PC-3 (cell line): ENCODE measurements around the gene WFDC6.

ENCODE experiments used
- EZH2phosphoT487 ChIP-seq: fragments of 300-600 bp; sonication (generic); IDR thresholded peaks from 2 replicates; pipeline ENCODE4 v1.6.1; 2018; ENCODE audit warnings: mild to moderate bottlenecking, antibody characterized with exemption, low read length, borderline replicate concordance
- TF ChIP-seq, protein P1 (sequence below): fragments of 300-600 bp; sonication (generic); conservative IDR thresholded peaks from 2 replicates; pipeline ENCODE4 v1.5.1; 2017; ENCODE audit warnings: antibody characterized with exemption, low read depth, mild to moderate bottlenecking, low read length

DNA sequence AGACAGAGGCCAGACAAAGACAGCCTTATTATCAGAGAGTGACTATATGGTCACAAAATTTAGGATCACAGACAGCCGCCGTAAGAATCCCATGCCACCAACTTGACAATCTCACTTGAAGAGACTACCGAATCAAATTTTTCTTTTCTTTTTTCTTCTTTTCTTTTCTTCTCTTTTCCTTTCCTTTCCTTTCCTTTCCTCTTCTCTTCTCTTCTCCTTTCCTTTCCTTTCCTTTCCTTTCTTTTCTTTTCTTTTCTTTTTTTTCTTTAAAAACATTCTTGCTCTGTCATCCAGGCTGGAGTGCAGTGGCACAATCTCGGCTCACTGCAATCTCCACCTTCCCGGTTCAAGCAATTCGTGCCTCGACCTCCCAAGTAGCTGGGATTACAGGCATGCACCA lies 9.1 kb upstream of the WFDC6 start:
- TF ChIP-seq, protein P1, sequence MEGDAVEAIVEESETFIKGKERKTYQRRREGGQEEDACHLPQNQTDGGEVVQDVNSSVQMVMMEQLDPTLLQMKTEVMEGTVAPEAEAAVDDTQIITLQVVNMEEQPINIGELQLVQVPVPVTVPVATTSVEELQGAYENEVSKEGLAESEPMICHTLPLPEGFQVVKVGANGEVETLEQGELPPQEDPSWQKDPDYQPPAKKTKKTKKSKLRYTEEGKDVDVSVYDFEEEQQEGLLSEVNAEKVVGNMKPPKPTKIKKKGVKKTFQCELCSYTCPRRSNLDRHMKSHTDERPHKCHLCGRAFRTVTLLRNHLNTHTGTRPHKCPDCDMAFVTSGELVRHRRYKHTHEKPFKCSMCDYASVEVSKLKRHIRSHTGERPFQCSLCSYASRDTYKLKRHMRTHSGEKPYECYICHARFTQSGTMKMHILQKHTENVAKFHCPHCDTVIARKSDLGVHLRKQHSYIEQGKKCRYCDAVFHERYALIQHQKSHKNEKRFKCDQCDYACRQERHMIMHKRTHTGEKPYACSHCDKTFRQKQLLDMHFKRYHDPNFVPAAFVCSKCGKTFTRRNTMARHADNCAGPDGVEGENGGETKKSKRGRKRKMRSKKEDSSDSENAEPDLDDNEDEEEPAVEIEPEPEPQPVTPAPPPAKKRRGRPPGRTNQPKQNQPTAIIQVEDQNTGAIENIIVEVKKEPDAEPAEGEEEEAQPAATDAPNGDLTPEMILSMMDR: no peak
- TF ChIP-seq EZH2phosphoT487: no peak
